Measurements from ENCODE around the gene MPND.

- TF ChIP-seq CTCF (IDR thresholded peaks at IDR 0.05) (no peak), EP300 (IDR thresholded peaks at IDR 0.05) (no peak)
These were observed 29.6 kb downstream of the MPND start for GRCh38 chr19:4373013-4373367.
